Measurements from ENCODE around the gene PTF1A.

- TF ChIP-seq CTCF (IDR thresholded peaks at IDR 0.05) (no peak), POLR2A (IDR thresholded peaks at IDR 0.05) (no peak)
Observed at GRCh38 chr10:23196915-23197314, 4.8 kb downstream of the PTF1A start.

Data from testis (tissue), 2 donors.